AG09319 (cell line): ENCODE measurements around the gene PCK1.

Experiments
- DNase-seq: peaks from one replicate; pipeline ENCODE4 v3.0.0-alpha.2; 2010; ENCODE audit warnings: low read depth; ENCODE audit errors: extremely low read depth
- TF ChIP-seq, protein P1 (sequence below): IDR thresholded peaks from 2 replicates; pipeline ENCODE4 v1.5.1; 2011; ENCODE audit warnings: low read depth, mild to moderate bottlenecking, inconsistent platforms, low read length, moderate library complexity

The PCK1 gene

DNA sequence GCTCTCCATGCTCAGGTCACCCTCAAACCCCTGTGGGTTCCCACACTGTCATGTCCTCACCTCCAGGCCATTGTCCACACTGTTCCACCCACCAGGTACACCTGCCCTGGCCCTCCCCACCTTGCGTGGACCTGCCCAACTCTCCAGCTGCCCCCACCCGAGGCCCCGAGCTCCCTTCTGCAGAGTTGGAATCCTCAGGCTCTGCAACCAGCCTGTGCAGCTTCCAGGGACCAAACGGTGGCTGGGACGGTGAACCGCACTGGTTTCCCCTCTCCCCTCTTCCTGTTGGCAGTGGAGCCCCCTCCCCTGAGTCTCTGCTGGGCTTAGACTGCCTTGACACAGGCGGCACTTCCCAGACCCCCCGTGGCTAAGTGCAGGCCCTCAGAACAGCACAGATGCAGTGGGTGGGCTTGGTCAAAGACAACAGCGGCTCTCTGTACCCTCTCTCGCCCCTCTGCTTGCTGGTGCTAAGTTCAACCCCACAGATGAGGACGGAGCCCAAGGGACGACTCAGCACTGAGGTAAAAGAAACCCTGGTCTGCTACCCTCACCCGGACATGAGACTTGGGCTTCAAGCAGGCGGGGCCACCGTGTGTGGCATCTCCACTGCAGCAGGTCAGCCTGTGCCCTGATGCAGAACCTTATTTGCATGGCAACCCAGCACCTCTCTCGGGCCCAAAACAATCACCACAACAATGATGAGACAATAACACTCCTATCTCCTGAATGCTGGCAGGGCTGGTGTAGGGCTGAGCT, 48.4 kb downstream of the PCK1 start:
- TF ChIP-seq, protein P1, sequence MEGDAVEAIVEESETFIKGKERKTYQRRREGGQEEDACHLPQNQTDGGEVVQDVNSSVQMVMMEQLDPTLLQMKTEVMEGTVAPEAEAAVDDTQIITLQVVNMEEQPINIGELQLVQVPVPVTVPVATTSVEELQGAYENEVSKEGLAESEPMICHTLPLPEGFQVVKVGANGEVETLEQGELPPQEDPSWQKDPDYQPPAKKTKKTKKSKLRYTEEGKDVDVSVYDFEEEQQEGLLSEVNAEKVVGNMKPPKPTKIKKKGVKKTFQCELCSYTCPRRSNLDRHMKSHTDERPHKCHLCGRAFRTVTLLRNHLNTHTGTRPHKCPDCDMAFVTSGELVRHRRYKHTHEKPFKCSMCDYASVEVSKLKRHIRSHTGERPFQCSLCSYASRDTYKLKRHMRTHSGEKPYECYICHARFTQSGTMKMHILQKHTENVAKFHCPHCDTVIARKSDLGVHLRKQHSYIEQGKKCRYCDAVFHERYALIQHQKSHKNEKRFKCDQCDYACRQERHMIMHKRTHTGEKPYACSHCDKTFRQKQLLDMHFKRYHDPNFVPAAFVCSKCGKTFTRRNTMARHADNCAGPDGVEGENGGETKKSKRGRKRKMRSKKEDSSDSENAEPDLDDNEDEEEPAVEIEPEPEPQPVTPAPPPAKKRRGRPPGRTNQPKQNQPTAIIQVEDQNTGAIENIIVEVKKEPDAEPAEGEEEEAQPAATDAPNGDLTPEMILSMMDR, result no peak
- DNase-seq, result no peak

DNA sequence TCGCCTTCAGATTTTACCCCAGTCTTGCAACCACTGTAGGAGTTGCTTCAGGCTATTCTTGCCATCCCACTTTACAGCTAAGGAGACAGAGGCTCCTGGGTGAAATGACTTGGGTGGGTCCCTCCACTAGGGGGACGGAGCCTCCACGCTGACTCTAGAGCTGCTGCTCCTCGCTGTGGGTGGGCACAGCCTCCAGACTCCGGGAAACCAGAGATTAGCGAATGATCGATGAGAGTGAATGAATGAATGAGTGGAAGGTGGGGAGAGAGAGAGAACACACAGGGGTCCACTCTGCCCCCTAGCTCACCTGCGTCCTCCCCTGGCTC, 48.9 kb downstream of the PCK1 start:
- TF ChIP-seq, protein P1, result no peak
- no peak for DNase-seq

DNA sequence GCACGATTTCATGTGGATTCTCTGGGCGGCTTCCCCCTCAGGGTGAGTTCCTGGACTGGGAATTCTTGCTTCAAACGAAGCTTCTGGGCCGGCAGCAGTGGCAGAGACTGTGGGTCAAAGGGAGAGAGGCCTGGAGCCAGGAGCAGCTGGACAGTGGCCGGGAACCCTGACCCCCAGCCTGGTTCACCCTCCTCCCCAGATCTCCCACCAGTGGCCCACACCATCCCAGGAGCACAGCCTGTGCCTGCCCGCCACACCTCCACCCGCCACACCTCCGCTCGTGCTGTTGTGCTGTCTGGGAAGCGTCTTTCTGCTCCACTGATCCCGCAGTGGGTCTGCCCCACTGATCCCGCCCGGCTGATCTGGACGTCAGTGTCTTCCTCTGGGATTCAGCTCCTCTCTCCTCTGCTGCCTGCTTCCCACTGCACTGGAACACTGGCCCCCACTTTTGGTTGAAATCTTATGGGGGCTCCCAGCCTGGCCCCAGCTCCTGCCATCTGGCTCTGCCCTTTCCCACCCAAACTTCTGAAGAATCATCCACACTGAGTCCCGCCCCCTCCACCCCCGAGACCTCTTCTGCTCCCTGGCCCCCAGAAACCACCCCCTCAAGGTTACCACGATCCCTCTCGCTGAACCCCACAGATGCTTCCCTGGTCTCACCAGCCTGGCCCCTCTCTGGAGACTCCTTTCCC, 49.5 kb downstream of the PCK1 start:
- DNase-seq, result no peak
- TF ChIP-seq, protein P1, result no peak

DNA sequence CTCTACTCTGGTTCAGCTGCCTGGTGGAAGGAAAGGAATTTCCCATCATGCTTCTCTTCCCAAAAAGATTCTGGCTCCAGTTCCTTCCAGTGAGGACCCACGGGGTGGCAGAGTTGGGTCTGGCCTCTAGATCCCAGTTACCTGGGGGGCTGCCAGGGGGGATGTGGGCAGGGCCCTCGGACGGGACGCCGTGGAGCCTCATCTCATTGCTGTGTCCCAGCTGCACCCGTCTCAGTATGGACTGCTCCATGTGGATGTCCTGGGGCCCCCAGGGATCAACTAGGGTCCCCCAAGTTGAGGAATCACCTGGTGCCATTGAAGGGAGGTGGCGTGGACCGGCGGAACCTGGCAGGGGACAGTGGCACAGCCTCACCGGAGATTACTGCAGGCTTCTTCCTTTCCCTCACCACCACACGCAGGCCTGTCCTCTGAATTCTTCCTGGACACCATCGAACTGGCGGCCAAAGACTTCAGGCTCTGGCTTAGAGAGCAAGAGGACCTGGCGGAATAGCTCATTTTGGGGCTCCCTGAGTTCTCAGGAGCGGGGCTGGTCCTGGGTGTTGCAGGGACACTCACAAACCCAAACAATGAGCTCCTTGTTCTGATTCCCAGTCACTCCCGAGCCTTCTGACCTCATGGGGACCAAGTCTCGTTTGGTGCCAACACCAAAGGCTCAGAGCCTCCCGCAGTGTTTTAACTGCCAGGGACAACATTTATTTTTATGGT, 50.8 kb downstream of the PCK1 start:
- TF ChIP-seq, protein P1, result no peak
- no peak for DNase-seq

DNA sequence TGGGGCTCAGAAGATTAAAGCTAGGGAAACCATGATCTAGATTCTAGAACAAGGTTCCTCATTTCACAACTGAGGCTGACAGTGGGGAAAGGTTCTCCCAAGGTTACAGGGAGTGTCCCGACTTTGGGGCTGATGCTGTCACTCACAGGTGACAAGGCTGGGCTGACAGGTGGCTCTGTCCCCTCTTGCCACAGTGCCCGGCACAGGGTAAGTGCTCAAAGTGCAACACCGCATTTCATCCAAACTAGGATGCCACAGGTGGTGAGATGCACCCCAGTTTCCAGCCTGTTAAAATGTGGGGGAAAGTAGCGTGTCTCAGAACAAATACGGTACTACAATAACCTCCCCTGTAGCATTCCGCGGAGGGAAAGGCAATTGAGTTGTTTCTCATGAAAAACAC, 51.5 kb downstream of the PCK1 start:
- no peak for DNase-seq
- TF ChIP-seq, protein P1, result no peak

DNA sequence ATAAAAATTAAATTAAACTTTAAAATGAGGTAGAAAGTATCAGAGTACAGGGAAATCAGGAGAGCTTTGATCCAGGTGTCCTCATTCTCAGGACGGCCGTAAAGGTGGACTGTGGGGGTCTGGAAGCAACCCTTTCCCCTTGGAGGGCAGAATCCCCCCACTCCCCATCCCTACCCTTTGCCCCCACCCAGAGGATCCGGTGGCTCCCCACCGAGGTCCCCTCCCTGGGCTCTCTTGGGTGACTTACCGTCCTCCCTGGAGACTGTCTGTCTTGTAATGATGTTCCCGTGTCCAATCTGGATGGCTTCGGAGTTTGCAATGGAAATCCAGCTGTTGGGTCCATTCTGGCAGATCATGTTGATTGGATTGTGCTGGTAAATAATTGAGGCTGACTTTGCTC, 52.0 kb downstream of the PCK1 start:
- no peak for DNase-seq
- TF ChIP-seq, protein P1, result no peak

DNA sequence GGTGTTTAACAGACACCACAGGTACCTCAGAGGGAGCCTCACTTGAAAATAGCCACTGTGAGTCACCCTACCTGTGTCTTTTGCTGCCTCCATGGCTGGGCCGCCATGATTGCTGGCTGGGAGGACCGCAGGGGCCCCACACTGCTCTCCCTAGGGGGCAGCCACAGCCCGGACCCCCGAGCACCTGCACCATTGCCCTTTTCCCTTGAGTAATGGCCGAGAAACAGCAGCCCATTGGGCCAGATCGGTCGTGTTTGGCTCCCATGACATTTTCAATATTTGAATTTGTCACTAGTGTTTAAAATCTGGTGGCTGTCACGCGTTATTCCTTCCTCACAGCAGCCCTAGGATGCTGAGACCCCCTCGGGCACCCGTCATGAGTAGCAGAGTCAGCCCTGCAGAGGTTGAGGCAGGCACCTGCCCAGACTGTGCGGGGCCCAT, 52.6 kb downstream of the PCK1 start:
- TF ChIP-seq, protein P1, result no peak
- no peak for DNase-seq
